Measurements from ENCODE around the gene NDC1.

GRCh38 chr1:53765657-53766056, 72.4 kb downstream of the NDC1 start:
- TF ChIP-seq, protein P1, sequence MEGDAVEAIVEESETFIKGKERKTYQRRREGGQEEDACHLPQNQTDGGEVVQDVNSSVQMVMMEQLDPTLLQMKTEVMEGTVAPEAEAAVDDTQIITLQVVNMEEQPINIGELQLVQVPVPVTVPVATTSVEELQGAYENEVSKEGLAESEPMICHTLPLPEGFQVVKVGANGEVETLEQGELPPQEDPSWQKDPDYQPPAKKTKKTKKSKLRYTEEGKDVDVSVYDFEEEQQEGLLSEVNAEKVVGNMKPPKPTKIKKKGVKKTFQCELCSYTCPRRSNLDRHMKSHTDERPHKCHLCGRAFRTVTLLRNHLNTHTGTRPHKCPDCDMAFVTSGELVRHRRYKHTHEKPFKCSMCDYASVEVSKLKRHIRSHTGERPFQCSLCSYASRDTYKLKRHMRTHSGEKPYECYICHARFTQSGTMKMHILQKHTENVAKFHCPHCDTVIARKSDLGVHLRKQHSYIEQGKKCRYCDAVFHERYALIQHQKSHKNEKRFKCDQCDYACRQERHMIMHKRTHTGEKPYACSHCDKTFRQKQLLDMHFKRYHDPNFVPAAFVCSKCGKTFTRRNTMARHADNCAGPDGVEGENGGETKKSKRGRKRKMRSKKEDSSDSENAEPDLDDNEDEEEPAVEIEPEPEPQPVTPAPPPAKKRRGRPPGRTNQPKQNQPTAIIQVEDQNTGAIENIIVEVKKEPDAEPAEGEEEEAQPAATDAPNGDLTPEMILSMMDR (IDR thresholded peaks at IDR 0.05), result no peak
- TF ChIP-seq POLR2AphosphoS5 (IDR thresholded peaks at IDR 0.05) (no peak), POLR2A (IDR thresholded peaks at IDR 0.05) (no peak), EP300 (IDR thresholded peaks at IDR 0.05; ENCODE audit: low read depth) (no peak)

Data from transverse colon (tissue), 4 donors.